WTC11 (cell line): ENCODE measurements around the gene LARP4. TPM values are rescaled to one million over a fixed set of nuclear protein-coding genes. Genes with fewer than 3 reads are reported as not detected.

Experiments used
- AFF4 ChIP-seq: sonication (generic); formaldehyde crosslinking; IDR thresholded peaks from 2 replicates; pipeline ENCODE4 v1.8.1; 2023; ENCODE audit warnings: mild to moderate bottlenecking, missing genetic modification reagents, borderline replicate concordance
- ARID4B ChIP-seq: sonication (generic); formaldehyde crosslinking; IDR thresholded peaks from 2 replicates; pipeline ENCODE4 v1.8.0; 2023; ENCODE audit warnings: missing genetic modification reagents, mild to moderate bottlenecking, borderline replicate concordance
- ATF2 ChIP-seq: sonication (generic); formaldehyde crosslinking; IDR thresholded peaks from 2 replicates; pipeline ENCODE4 v1.8.1; 2022; ENCODE audit warnings: low read depth, missing genetic modification reagents, borderline replicate concordance
- ATF3 ChIP-seq: sonication (generic); formaldehyde crosslinking; conservative IDR thresholded peaks from 2 replicates; pipeline ENCODE4 v1.8.1; 2022; ENCODE audit warnings: mild to moderate bottlenecking, missing genetic modification reagents
- CBFB ChIP-seq: sonication (generic); formaldehyde crosslinking; IDR thresholded peaks from 2 replicates; pipeline ENCODE4 v1.8.1; 2022; ENCODE audit warnings: mild to moderate bottlenecking, low read depth, missing genetic modification reagents
- EMX1 ChIP-seq: fragments of 250-450 bp; sonication (Bioruptor Pico); IDR thresholded peaks from 2 replicates; pipeline ENCODE4 v1.8.0; 2021; ENCODE audit warnings: mild to moderate bottlenecking
- ERG ChIP-seq: fragments of 250-450 bp; sonication (Bioruptor Pico); IDR thresholded peaks from 2 replicates; pipeline ENCODE4 v1.8.0; 2021; ENCODE audit warnings: mild to moderate bottlenecking
- GTF2I ChIP-seq: fragments of 250-450 bp; sonication (Bioruptor Pico); conservative IDR thresholded peaks from 2 replicates; pipeline ENCODE4 v1.4.0; 2021; ENCODE audit warnings: mild to moderate bottlenecking
- NFE2L1 ChIP-seq: sonication (generic); formaldehyde crosslinking; IDR thresholded peaks from 2 replicates; pipeline ENCODE4 v1.8.1; 2023; ENCODE audit warnings: missing genetic modification reagents
- NR1H2 ChIP-seq: sonication (generic); formaldehyde crosslinking; IDR thresholded peaks from 2 replicates; pipeline ENCODE4 v1.9.0; 2021; ENCODE audit warnings: mild to moderate bottlenecking, moderate library complexity, missing genetic modification reagents
- ZBTB21 ChIP-seq: sonication (generic); formaldehyde crosslinking; IDR thresholded peaks from 2 replicates; pipeline ENCODE4 v1.8.1; 2023; ENCODE audit warnings: mild to moderate bottlenecking, missing genetic modification reagents, borderline replicate concordance
- ZNF138 ChIP-seq: sonication (generic); formaldehyde crosslinking; conservative IDR thresholded peaks from 2 replicates; pipeline ENCODE4 v1.8.1; 2022; ENCODE audit warnings: mild to moderate bottlenecking, moderate library complexity, missing genetic modification reagents
- ZNF232 ChIP-seq: sonication (generic); formaldehyde crosslinking; IDR thresholded peaks from 2 replicates; pipeline ENCODE4 v1.8.0; 2022; ENCODE audit warnings: mild to moderate bottlenecking, missing genetic modification reagents
- ZNF281 ChIP-seq: sonication (generic); formaldehyde crosslinking; IDR thresholded peaks from 2 replicates; pipeline ENCODE4 v1.8.0; 2023; ENCODE audit warnings: mild to moderate bottlenecking, missing genetic modification reagents
- ZNF396 ChIP-seq: fragments of 250-450 bp; sonication (Bioruptor Pico); IDR thresholded peaks from 2 replicates; pipeline ENCODE4 v1.8.0; 2021; ENCODE audit warnings: mild to moderate bottlenecking, moderate library complexity, borderline replicate concordance
- ZNF423 ChIP-seq: fragments of 250-450 bp; sonication (Bioruptor Pico); IDR thresholded peaks from 2 replicates; pipeline ENCODE4 v2.1.2; 2022; ENCODE audit warnings: mild to moderate bottlenecking, moderate library complexity
- ZNF425 ChIP-seq: fragments of 250-450 bp; sonication (Bioruptor Pico); conservative IDR thresholded peaks from 2 replicates; pipeline ENCODE4 v1.9.0; 2021; ENCODE audit warnings: mild to moderate bottlenecking
- ZNF671 ChIP-seq: fragments of 250-450 bp; sonication (Bioruptor Pico); IDR thresholded peaks from 2 replicates; pipeline ENCODE4 v1.8.0; 2021; ENCODE audit warnings: mild to moderate bottlenecking
- total RNA-seq: library from RNA; stranded (reverse); gene quantifications from 3 replicates; pipeline ENCODE4 v1.2.3, GENCODE V29; 2021

Gene LARP4
- total RNA-seq, 1 experiment from 2014 or later = 73.9 TPM

- peak; percentile 61; the same call in 1 of the 2 replicates for TF ChIP-seq ARID4B
- no peak for TF ChIP-seq ZNF396 (CRISPR knock-in tag)
- TF ChIP-seq ZNF423 (CRISPR knock-in tag) = no peak
- no peak for TF ChIP-seq ATF3 (CRISPR knock-in tag)
- TF ChIP-seq NR1H2 (CRISPR knock-in tag) = no peak
- no peak for TF ChIP-seq ZNF425 (CRISPR knock-in tag)
- TF ChIP-seq ZBTB21 (CRISPR knock-in tag) = 0 out of 2 replicates have a peak, but pooled peaks have one; percentile 19
- no peak for TF ChIP-seq GTF2I (CRISPR knock-in tag)
- TF ChIP-seq CBFB (CRISPR knock-in tag) = 0 out of 2 replicates have a peak, but pooled peaks have one; percentile 26
- no peak for TF ChIP-seq ATF2 (CRISPR knock-in tag)
- TF ChIP-seq ZNF232 (CRISPR knock-in tag) = no peak
- no peak for TF ChIP-seq EMX1 (CRISPR knock-in tag)
- TF ChIP-seq AFF4 (CRISPR knock-in tag) = 0 out of 2 replicates have a peak, but pooled peaks have one; percentile 48
- TF ChIP-seq ZNF281 (CRISPR knock-in tag) = no peak
- TF ChIP-seq ZNF671 (CRISPR knock-in tag) = no peak
- no peak for TF ChIP-seq NFE2L1 (CRISPR knock-in tag)
- TF ChIP-seq ERG = peak; percentile 40; the same call in 1 of the 2 replicates
- TF ChIP-seq ZNF138 (CRISPR knock-in tag) = peak; percentile 61; the same call in 1 of the 2 replicates
These were observed 104.4 kb downstream of the LARP4 start, which contains the start of gene DIP2B (continued) for GRCh38 chr12:50504798-50505674.
